ENCODE measurements around the gene HENMT1. TPM values are rescaled to one million over a fixed set of nuclear protein-coding genes. Genes with fewer than 3 reads are reported as not detected.
"Not testable (repeated sequence)": the region's sequence is repeated elsewhere in the genome, so short reads cannot be mapped to it uniquely, and the experiment has no call there.

HENMT1 gene
- total RNA-seq, 1 donor from 2014 or later: 3.7 TPM

DNA sequence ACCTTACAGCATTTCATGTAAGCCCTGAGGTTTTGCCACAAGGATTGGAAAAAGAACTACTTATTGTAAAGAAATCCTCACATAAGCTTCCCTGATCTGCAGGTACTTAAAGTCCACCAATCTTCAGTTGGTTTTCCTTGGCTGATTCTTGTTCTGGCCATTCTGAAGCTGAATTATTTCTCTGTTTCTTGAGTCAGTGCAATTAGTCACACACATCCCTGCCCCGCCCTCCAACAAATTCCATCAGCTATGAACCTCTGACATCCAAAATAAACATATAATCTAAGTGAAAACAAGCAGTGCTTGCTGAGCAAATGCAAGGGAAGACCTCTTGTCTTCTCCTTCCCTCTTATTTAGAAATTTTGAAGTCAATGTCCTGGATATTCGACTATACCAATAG lies 43.6 kb upstream of the HENMT1 start:
- no peaks in the 10 kb centered on the region for H4K20me1 ChIP-seq (ENCODE audit: low read depth)
- peaks cover 33% of the 10 kb centered on the region for H3F3A ChIP-seq (ENCODE audit: low read depth)
- no peak overlapping the region for H3K27ac ChIP-seq
- H3K9ac ChIP-seq: no peak overlapping the region
- no peaks in the 10 kb centered on the region for H3K79me2 ChIP-seq (ENCODE audit: low read depth)
- no peaks in the 10 kb centered on the region for H3K9me3 ChIP-seq (ENCODE audit: low read depth)
- Mint-ChIP-seq H3K36me3 (peaks cover 6% of the 10 kb centered on the region), H3K4me1 (no peaks in the 10 kb centered on the region), H3K27ac (no peak overlapping the region), H3K4me3 (no peak overlapping the region), H3K27me3 (ENCODE audit: insufficient read depth, low read depth) (peaks cover 2% of the 10 kb centered on the region), H3K9me3 (no peaks in the 10 kb centered on the region)
- H3K4me1 ChIP-seq: no peaks in the 10 kb centered on the region
- no peak for TF ChIP-seq EZH2phosphoT487 (IDR thresholded peaks at IDR 0.05)
- TF ChIP-seq, protein P1, sequence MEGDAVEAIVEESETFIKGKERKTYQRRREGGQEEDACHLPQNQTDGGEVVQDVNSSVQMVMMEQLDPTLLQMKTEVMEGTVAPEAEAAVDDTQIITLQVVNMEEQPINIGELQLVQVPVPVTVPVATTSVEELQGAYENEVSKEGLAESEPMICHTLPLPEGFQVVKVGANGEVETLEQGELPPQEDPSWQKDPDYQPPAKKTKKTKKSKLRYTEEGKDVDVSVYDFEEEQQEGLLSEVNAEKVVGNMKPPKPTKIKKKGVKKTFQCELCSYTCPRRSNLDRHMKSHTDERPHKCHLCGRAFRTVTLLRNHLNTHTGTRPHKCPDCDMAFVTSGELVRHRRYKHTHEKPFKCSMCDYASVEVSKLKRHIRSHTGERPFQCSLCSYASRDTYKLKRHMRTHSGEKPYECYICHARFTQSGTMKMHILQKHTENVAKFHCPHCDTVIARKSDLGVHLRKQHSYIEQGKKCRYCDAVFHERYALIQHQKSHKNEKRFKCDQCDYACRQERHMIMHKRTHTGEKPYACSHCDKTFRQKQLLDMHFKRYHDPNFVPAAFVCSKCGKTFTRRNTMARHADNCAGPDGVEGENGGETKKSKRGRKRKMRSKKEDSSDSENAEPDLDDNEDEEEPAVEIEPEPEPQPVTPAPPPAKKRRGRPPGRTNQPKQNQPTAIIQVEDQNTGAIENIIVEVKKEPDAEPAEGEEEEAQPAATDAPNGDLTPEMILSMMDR (IDR thresholded peaks at IDR 0.05): no peak
- TF ChIP-seq EZH2 (IDR thresholded peaks at IDR 0.05): no peak
- no peaks in the 10 kb centered on the region for H3K27me3 ChIP-seq
- H2AFZ ChIP-seq (replicated peaks): no peak overlapping the region
- no peak overlapping the region for H3K4me3 ChIP-seq
- no peak for DNase-seq (ENCODE audit: low spot score)
- peaks cover 12% of the 10 kb centered on the region for H3K36me3 ChIP-seq
- no peak overlapping the region for H3K4me2 ChIP-seq

DNA sequence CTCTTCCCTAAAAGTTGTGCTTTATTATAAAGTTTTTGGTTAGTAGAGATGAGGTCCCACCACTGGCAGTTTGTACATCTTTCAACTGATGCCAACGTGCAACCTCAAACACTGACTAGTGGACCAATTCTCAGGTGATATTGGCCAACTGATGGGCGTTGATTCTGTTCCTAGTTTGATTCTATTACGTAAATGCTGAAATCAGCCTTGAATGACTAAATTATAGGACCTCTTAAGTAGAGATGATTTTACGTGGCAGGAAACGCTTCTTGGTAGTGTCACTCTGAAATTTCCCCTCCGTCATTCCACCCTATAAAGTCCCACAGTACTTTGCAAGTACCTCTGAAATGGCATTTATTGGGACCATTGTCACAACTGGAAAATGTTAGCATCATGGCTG lies 43.0 kb upstream of the HENMT1 start:
- no peaks in the 10 kb centered on the region for H4K20me1 ChIP-seq (ENCODE audit: low read depth)
- H3K4me1 ChIP-seq: no peaks in the 10 kb centered on the region
- no peak for TF ChIP-seq EZH2phosphoT487 (IDR thresholded peaks at IDR 0.05)
- TF ChIP-seq EZH2 (IDR thresholded peaks at IDR 0.05): no peak
- TF ChIP-seq, protein P1 (IDR thresholded peaks at IDR 0.05): no peak
- H3K4me2 ChIP-seq: no peak overlapping the region
- no peaks in the 10 kb centered on the region for H3K79me2 ChIP-seq (ENCODE audit: low read depth)
- H3K4me3 ChIP-seq: no peak overlapping the region
- no peak overlapping the region for H3K9ac ChIP-seq
- H3K9me3 Mint-ChIP-seq: no peaks in the 10 kb centered on the region
- no peak overlapping the region for H3K27ac ChIP-seq
- no peak overlapping the region for H3K4me3 Mint-ChIP-seq
- H3F3A ChIP-seq (ENCODE audit: low read depth): peaks cover 38% of the 10 kb centered on the region
- no peaks in the 10 kb centered on the region for H3K27me3 ChIP-seq
- H3K36me3 ChIP-seq: peaks cover 14% of the 10 kb centered on the region
- H3K27me3 Mint-ChIP-seq (ENCODE audit: insufficient read depth, low read depth): peaks cover 2% of the 10 kb centered on the region
- no peaks in the 10 kb centered on the region for H3K4me1 Mint-ChIP-seq
- no peaks in the 10 kb centered on the region for H3K9me3 ChIP-seq (ENCODE audit: low read depth)
- no peak overlapping the region for H3K27ac Mint-ChIP-seq
- H3K36me3 Mint-ChIP-seq: peaks cover 12% of the 10 kb centered on the region
- H2AFZ ChIP-seq (replicated peaks): no peak overlapping the region
- DNase-seq (ENCODE audit: low spot score): no peak

DNA sequence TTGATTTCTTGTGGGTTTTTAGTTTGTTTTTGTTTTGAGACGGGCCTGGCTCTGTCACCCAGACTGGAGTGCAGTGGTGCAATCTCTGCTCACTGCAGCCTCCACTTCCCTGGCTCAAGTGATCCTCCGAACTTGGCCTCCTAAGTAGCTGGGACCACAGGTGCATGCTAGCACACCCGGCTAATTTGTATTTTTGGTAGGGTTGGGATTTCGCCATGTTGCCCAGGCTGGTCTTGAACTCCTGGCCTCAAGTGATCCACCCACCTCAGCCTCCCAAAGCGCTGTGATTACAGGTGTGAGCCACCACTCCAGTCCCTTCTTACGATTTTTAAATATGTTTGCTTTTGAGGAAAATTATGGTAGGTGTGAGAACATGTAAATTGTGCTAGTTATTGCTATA lies 41.2 kb upstream of the HENMT1 start:
- not testable (repeated sequence) for H3K4me1 Mint-ChIP-seq; H3K4me3 Mint-ChIP-seq; H3K4me3 ChIP-seq; H3K9me3 ChIP-seq (ENCODE audit: low read depth); H3K27me3 Mint-ChIP-seq (ENCODE audit: insufficient read depth, low read depth); H3K4me1 ChIP-seq; H2AFZ ChIP-seq (replicated peaks); H4K20me1 ChIP-seq (ENCODE audit: low read depth); H3K79me2 ChIP-seq (ENCODE audit: low read depth); H3K9ac ChIP-seq; DNase-seq (ENCODE audit: low spot score); H3K27ac ChIP-seq; H3K27me3 ChIP-seq; H3K9me3 Mint-ChIP-seq; H3K27ac Mint-ChIP-seq; H3K4me2 ChIP-seq
- peaks cover 57% of the 10 kb centered on the region for H3F3A ChIP-seq (ENCODE audit: low read depth)
- H3K36me3 ChIP-seq: peaks cover 33% of the 10 kb centered on the region
- H3K36me3 Mint-ChIP-seq: peaks cover 20% of the 10 kb centered on the region

DNA sequence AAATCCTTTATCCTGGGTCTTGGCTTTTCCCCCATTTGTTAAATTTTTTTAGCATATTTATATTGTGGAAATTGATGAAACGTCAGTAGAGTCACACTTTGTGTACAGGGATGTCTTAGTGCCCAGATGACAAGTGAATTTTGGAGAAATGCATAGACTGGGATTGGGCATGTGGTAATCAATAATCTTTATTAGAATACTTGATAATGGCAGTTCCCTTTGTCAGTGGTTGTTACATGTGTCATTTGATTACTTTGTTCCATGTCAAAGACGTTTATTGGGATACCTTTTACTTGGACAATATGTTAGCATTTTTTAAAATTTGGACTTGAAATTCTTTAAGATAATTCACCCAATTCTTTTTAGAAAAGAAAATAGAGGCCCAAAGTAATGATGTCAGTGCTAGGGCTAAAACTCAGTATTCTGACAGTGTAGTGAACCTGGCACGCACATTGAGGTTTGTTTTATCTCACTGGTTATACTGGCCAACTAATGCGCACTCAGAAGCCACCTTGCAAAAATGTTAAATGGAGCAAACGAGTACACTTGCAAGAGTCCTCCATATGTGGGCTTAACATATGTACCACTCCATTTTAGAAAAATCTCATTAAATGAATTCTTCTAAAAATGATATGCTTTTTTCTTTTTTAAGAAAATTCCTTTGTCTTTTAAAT lies 40.4 kb upstream of the HENMT1 start:
- no peak overlapping the region for H3K4me2 ChIP-seq
- H3K79me2 ChIP-seq (ENCODE audit: low read depth): peaks cover 15% of the 10 kb centered on the region
- H3K27me3 ChIP-seq: no peaks in the 10 kb centered on the region
- Mint-ChIP-seq H3K4me3 (no peak overlapping the region), H3K27ac (no peak overlapping the region), H3K9me3 (no peaks in the 10 kb centered on the region), H3K36me3 (peaks cover 22% of the 10 kb centered on the region), H3K27me3 (ENCODE audit: insufficient read depth, low read depth) (peaks cover 2% of the 10 kb centered on the region), H3K4me1 (no peaks in the 10 kb centered on the region)
- TF ChIP-seq EZH2 (IDR thresholded peaks at IDR 0.05): no peak
- TF ChIP-seq EZH2phosphoT487 (IDR thresholded peaks at IDR 0.05): no peak
- TF ChIP-seq, protein P1 (IDR thresholded peaks at IDR 0.05): no peak
- no peaks in the 10 kb centered on the region for H3K9me3 ChIP-seq (ENCODE audit: low read depth)
- H3K36me3 ChIP-seq: peaks cover 41% of the 10 kb centered on the region
- no peak overlapping the region for H3K4me3 ChIP-seq
- no peak overlapping the region for H2AFZ ChIP-seq (replicated peaks)
- no peaks in the 10 kb centered on the region for H3K4me1 ChIP-seq
- H3K27ac ChIP-seq: no peak overlapping the region
- peaks cover under 1% of the 10 kb centered on the region for H4K20me1 ChIP-seq (ENCODE audit: low read depth)
- H3F3A ChIP-seq (ENCODE audit: low read depth): peaks cover 58% of the 10 kb centered on the region
- H3K9ac ChIP-seq: no peak overlapping the region
- DNase-seq (ENCODE audit: low spot score): no peak

Data from neural progenitor cell (in vitro differentiated cells).